H1 (cell line): ENCODE measurements around the gene GALNT12. TPM values are rescaled to one million over a fixed set of nuclear protein-coding genes. Genes with fewer than 3 reads are reported as not detected.

Experiments used
- BACH1 ChIP-seq: IDR thresholded peaks from 2 replicates; pipeline ENCODE4 v1.6.1; 2012; ENCODE audit warnings: low read length, improper control_type of control experiment
- POU5F1 ChIP-seq: IDR thresholded peaks from 2 replicates; pipeline ENCODE4 v1.6.1; 2011; ENCODE audit warnings: low read depth, mild to moderate bottlenecking, low read length, moderate library complexity
- SP1 ChIP-seq: IDR thresholded peaks from 2 replicates; pipeline ENCODE4 v1.6.1; 2011; ENCODE audit warnings: low read depth, low read length
- SUZ12 ChIP-seq: fragments of 200-600 bp; sonication (generic); IDR thresholded peaks from 2 replicates; pipeline ENCODE4 v1.6.1; 2012; ENCODE audit warnings: mild to moderate bottlenecking, inconsistent platforms, low read length, moderate library complexity, mixed read lengths
- TCF12 ChIP-seq: IDR thresholded peaks from 2 replicates; pipeline ENCODE4 v1.6.1; 2011; ENCODE audit warnings: low read depth, mild to moderate bottlenecking, low read length
- YY1 ChIP-seq: IDR thresholded peaks from 2 replicates; pipeline ENCODE4 v1.6.1; 2011; ENCODE audit warnings: low read depth, mild to moderate bottlenecking, low read length
- polyA plus RNA-seq, 7 experiments: library from polyadenylated mRNA; depleted of rRNA in 3 of 7; stranded (reverse) in 5 of 7; unstranded in 2 of 7; fragments of >200 nt in 5 of 7; fragments of 200-250 nt in 2 of 7; gene quantifications; 1 replicate in 5 of 7; 2 replicates in 1 of 7; 4 replicates in 1 of 7; pipeline versions ENCODE4 v1.2.1 to v1.2.3, GENCODE V29; 2011 to 2013; ENCODE audit warnings: missing spikeins in 2 of 7, mixed read lengths in 2 of 7
- total RNA-seq: library from RNA; stranded (reverse); fragmentation: NEBNext Ultra II Directional; extraction: Animal tissue kit (Norgen Biotek cat#: 25700); gene quantifications from 2 replicates; pipeline ENCODE4 v1.2.1, GENCODE V29; 2021

The GALNT12 gene
- total and polyA plus RNA-seq, 2 of the 8 experiments (the other 6 are each of a cell fraction or from before 2014, with no cell fraction given) = 16.2 to 19.6 TPM

GRCh38 chr9:98774746-98775145 lies 32.7 kb upstream of the GALNT12 start (continued):
- TF ChIP-seq TCF12 = no peak
- TF ChIP-seq BACH1 = no peak
- no peak for TF ChIP-seq SUZ12
- no peak for TF ChIP-seq SP1
- TF ChIP-seq YY1 = no peak
- TF ChIP-seq POU5F1 = no peak
